ENCODE data around the gene CTRB2. TPM values are rescaled to one million over a fixed set of nuclear protein-coding genes. Genes with fewer than 3 reads are reported as not detected.
"Not testable (repeated sequence)": the region's sequence is repeated elsewhere in the genome, so short reads cannot be mapped to it uniquely, and the experiment has no call there.

Gene CTRB2
- total RNA-seq, 1 donor from 2014 or later, result not detected

GRCh38 chr16:75216576-75216975, 9.6 kb upstream of the CTRB2 start:
- H3K9me3 Mint-ChIP-seq, result no peaks in the 10 kb centered on the region
- H3K4me1 Mint-ChIP-seq (ENCODE audit: low read depth), result peaks cover 9% of the 10 kb centered on the region
- no peak overlapping the region for H3K27ac Mint-ChIP-seq
- H3K27me3 Mint-ChIP-seq (ENCODE audit: insufficient read depth), result no peaks in the 10 kb centered on the region
- no peak overlapping the region for H3K4me3 Mint-ChIP-seq
- no peaks in the 10 kb centered on the region for H3K36me3 Mint-ChIP-seq (ENCODE audit: low read depth)
- intact Hi-C loops (cut with micrococcal nuclease), result no loop called here
- DNase-seq (ENCODE audit: low spot score), result no peak

GRCh38 chr16:75216127-75216526, 9.2 kb upstream of the CTRB2 start:
- Mint-ChIP-seq H3K36me3 (ENCODE audit: low read depth) (no peaks in the 10 kb centered on the region), H3K4me1 (ENCODE audit: low read depth) (peaks cover 9% of the 10 kb centered on the region), H3K4me3 (no peak overlapping the region), H3K9me3 (no peaks in the 10 kb centered on the region), H3K27me3 (ENCODE audit: insufficient read depth) (no peaks in the 10 kb centered on the region), H3K27ac (no peak overlapping the region)
- no peak for DNase-seq (ENCODE audit: low spot score)
- intact Hi-C loops (cut with micrococcal nuclease), result no loop called here

DNA sequence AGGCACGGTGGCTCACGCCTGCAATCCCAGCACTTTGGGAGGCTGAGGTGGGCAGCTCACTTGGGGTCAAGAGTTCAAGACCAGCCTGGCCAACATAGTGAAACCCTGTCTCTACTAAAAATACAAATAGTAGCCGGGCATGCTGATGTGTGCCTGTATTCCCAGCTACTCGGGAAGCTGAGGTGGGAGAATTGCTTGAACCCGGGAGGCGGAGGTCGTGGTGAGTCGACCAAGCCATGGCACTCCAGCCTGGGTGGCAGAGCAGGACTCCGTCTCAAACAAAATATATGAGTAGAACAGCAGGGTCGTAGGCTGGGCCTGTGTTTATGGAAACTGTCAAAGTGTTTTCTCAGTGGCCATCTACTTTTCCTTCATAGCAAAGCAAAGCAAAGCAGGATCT, 4.3 kb upstream of the CTRB2 start:
- H3K9me3 Mint-ChIP-seq; H3K27ac Mint-ChIP-seq; intact Hi-C loops (cut with micrococcal nuclease); DNase-seq (ENCODE audit: low spot score); H3K4me1 Mint-ChIP-seq (ENCODE audit: low read depth); H3K36me3 Mint-ChIP-seq (ENCODE audit: low read depth); H3K4me3 Mint-ChIP-seq; H3K27me3 Mint-ChIP-seq (ENCODE audit: insufficient read depth): not testable (repeated sequence)

GRCh38 chr16:75209944-75210343, 3.0 kb upstream of the CTRB2 start:
- no peak overlapping the region for H3K27ac Mint-ChIP-seq
- no peak for DNase-seq (ENCODE audit: low spot score)
- no peak overlapping the region for H3K4me3 Mint-ChIP-seq
- H3K4me1 Mint-ChIP-seq (ENCODE audit: low read depth), result no peaks in the 10 kb centered on the region
- intact Hi-C loops (cut with micrococcal nuclease), result no loop called here
- no peaks in the 10 kb centered on the region for H3K27me3 Mint-ChIP-seq (ENCODE audit: insufficient read depth)
- no peaks in the 10 kb centered on the region for H3K9me3 Mint-ChIP-seq
- no peaks in the 10 kb centered on the region for H3K36me3 Mint-ChIP-seq (ENCODE audit: low read depth)

- H3K36me3 Mint-ChIP-seq (ENCODE audit: low read depth); H3K27me3 Mint-ChIP-seq (ENCODE audit: insufficient read depth); H3K27ac Mint-ChIP-seq; H3K4me3 Mint-ChIP-seq; DNase-seq (ENCODE audit: low spot score); H3K9me3 Mint-ChIP-seq; H3K4me1 Mint-ChIP-seq (ENCODE audit: low read depth); intact Hi-C loops (cut with micrococcal nuclease): not testable (repeated sequence)
Observed at GRCh38 chr16:75209514-75209913, 2.6 kb upstream of the CTRB2 start.

DNA sequence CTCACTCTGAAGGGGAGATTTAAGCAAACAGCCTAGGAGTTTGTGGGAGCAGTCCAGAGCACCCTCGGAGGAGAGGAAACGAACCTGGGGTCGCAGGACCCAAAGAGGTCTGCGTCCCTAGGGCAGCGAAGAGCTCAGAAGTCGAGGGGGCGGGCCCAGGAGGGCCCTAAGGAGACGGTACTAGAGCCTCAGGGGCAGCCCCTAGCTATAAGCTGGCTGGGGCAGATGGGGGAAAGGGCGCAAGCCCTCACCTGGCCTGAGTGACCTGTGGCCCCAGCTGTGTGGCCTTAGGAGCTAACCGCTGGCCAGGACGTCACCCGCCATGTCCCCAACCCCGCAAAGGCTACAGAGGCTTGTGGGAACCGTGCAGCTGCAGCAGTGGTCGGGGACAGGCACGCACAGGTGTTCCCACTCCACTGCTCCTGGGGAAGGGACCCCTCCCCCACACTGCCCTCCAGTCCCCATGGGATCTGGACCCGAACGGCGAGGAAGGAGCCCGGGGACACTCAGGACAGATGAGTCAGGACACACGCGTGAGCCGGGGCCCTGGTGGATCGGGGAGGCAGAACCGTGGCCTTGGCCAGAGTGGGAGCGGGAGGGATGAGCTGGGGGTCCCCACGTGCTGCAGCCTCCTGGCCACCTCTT, 2.0 kb upstream of the CTRB2 start:
- no peak overlapping the region for H3K27ac Mint-ChIP-seq
- H3K36me3 Mint-ChIP-seq (ENCODE audit: low read depth), result no peaks in the 10 kb centered on the region
- no peaks in the 10 kb centered on the region for H3K27me3 Mint-ChIP-seq (ENCODE audit: insufficient read depth)
- no peaks in the 10 kb centered on the region for H3K9me3 Mint-ChIP-seq
- intact Hi-C loops (cut with micrococcal nuclease), result no loop called here
- H3K4me3 Mint-ChIP-seq, result no peak overlapping the region
- no peak for DNase-seq (ENCODE audit: low spot score)
- H3K4me1 Mint-ChIP-seq (ENCODE audit: low read depth), result no peaks in the 10 kb centered on the region

DNA sequence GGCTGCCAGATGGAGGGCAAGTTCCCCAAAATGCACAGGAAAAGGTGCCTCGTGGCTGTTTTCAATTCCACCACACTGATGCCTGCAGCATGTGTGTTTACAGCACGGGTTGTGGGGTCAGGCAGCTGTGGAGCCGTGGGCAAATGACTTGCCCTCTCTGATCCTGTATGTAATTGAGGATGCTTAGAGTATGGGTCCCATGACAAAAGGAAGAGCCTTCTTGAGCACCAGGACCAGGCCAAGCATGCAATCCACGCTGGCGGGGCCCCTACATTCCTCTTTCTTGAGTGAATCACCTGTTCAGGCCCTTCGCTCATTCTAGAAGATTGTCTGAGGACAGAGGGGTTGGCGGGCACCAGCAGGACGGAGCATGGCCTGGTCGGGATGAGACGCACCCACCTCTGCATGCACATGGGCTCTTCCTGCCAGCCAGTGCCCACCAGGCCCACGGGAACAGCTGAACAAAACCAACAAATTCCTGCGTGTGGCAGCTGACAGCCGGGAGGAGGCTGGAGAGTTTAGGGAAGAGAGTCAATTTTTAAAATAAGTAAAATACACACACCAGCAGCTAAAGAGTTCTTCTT, 1.4 kb upstream of the CTRB2 start:
- H3K36me3 Mint-ChIP-seq (ENCODE audit: low read depth), result no peaks in the 10 kb centered on the region
- H3K4me1 Mint-ChIP-seq (ENCODE audit: low read depth), result no peaks in the 10 kb centered on the region
- H3K27ac Mint-ChIP-seq, result no peak overlapping the region
- DNase-seq (ENCODE audit: low spot score), result no peak
- H3K4me3 Mint-ChIP-seq, result no peak overlapping the region
- no peaks in the 10 kb centered on the region for H3K9me3 Mint-ChIP-seq
- intact Hi-C loops (cut with micrococcal nuclease), result no loop called here
- H3K27me3 Mint-ChIP-seq (ENCODE audit: insufficient read depth), result no peaks in the 10 kb centered on the region

DNA sequence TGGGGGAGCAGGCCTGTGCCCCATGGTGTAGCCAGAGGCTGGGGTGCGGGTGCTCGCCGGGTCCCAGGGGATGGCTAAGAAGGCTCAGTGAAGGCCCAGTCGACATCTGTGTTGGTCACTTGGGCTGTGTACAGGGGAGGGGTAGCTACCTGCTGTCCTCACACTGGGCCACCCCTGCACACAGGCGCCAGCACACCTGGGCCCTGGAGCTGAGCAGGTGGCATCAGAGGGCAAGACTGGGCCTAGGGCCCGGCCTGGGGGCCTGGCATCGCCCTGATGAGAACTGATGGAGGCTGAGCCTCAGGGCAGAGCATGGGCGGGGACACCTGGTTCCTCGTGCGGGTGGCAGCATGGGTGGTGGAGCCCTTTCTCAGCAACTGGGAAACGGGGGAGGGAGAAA, 870 bp upstream of the CTRB2 start:
- Mint-ChIP-seq H3K27ac (no peak overlapping the region), H3K27me3 (ENCODE audit: insufficient read depth) (no peaks in the 10 kb centered on the region), H3K36me3 (ENCODE audit: low read depth) (no peaks in the 10 kb centered on the region), H3K4me1 (ENCODE audit: low read depth) (no peaks in the 10 kb centered on the region), H3K9me3 (no peaks in the 10 kb centered on the region), H3K4me3 (no peak overlapping the region)
- DNase-seq (ENCODE audit: low spot score), result no peak
- intact Hi-C loops (cut with micrococcal nuclease), result no loop called here

GRCh38 chr16:75205961-75206748, 806 bp downstream of the CTRB2 start:
- H3K27me3 Mint-ChIP-seq (ENCODE audit: insufficient read depth); H3K36me3 Mint-ChIP-seq (ENCODE audit: low read depth); H3K4me1 Mint-ChIP-seq (ENCODE audit: low read depth); H3K4me3 Mint-ChIP-seq; H3K9me3 Mint-ChIP-seq; DNase-seq (ENCODE audit: low spot score); intact Hi-C loops (cut with micrococcal nuclease); H3K27ac Mint-ChIP-seq: not testable (repeated sequence)

DNA sequence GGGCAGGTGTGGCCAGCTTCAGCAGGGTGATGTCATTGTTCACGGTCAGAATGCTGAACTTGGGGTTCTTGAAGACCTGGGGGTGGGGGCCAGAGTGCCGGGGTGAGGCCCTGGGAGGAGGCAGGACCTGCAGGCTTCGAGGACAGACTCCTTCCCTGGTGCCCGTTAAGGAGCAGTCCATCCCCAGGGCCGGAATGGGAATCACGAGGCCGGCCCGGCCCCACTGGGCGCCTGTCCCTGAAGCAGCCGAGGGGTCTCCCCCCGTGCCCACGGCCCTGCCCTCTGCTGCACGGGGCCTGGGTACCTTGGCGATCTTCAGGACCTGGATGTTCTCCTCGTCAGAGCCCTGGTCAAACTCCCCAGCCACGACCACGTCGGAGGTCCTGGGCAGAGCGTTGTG, 1.5 kb downstream of the CTRB2 start:
- H3K36me3 Mint-ChIP-seq (ENCODE audit: low read depth); DNase-seq (ENCODE audit: low spot score); H3K4me3 Mint-ChIP-seq; H3K27me3 Mint-ChIP-seq (ENCODE audit: insufficient read depth); H3K27ac Mint-ChIP-seq; H3K4me1 Mint-ChIP-seq (ENCODE audit: low read depth); H3K9me3 Mint-ChIP-seq; intact Hi-C loops (cut with micrococcal nuclease): not testable (repeated sequence)

GRCh38 chr16:75204905-75205304, 2.1 kb downstream of the CTRB2 start:
- intact Hi-C loops (cut with micrococcal nuclease); DNase-seq (ENCODE audit: low spot score); H3K9me3 Mint-ChIP-seq; H3K4me3 Mint-ChIP-seq; H3K27ac Mint-ChIP-seq; H3K27me3 Mint-ChIP-seq (ENCODE audit: insufficient read depth); H3K4me1 Mint-ChIP-seq (ENCODE audit: low read depth); H3K36me3 Mint-ChIP-seq (ENCODE audit: low read depth): not testable (repeated sequence)

- H3K27me3 Mint-ChIP-seq (ENCODE audit: insufficient read depth), result peaks cover 6% of the 10 kb centered on the region
- no peaks in the 10 kb centered on the region for H3K36me3 Mint-ChIP-seq (ENCODE audit: low read depth)
- H3K9me3 Mint-ChIP-seq, result no peaks in the 10 kb centered on the region
- DNase-seq (ENCODE audit: low spot score), result no peak
- no peak overlapping the region for H3K27ac Mint-ChIP-seq
- intact Hi-C loops (cut with micrococcal nuclease), result no loop called here
- H3K4me3 Mint-ChIP-seq, result no peak overlapping the region
- H3K4me1 Mint-ChIP-seq (ENCODE audit: low read depth), result peaks cover 9% of the 10 kb centered on the region
Observed at GRCh38 chr16:75204410-75204758, 2.6 kb downstream of the CTRB2 start.

DNA sequence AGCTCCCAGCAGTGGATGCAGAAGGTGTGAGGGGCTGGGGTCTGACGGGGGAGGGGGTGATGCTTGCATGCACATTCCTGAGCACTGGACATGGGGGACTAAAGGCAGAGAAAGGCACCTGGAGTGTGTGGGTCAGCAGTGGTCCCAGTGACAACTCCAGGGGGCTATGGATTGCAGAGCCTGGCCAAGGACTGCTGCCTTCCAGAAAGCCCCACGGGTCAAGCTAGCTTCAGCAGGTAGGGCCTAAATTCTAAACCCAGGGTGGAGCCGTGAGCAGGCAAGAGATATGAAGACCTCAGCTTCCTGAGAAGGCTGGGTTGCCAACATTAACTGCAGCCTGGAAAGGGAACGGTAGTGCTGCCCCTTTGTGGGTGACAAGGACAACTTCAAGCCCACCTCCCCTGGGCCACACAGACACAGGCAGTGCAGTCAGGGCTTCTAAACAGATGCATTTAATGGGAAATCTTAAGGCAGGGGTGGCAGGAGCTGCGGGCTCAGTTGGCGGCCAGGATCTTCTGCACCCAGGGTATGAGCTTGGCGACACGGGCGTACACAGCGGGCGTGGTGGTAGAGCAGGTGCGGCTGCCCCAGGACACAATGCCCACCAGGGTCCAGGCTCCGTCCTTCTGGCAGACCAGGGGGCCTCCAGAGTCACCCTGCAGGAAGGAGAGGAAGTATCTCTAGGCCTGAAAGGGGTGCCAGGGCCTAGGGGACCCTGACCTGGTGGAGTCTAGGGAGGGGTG, 3.1 kb downstream of the CTRB2 start:
- no peaks in the 10 kb centered on the region for H3K36me3 Mint-ChIP-seq (ENCODE audit: low read depth)
- no peak overlapping the region for H3K4me3 Mint-ChIP-seq
- DNase-seq (ENCODE audit: low spot score), result no peak
- peaks cover 11% of the 10 kb centered on the region for H3K4me1 Mint-ChIP-seq (ENCODE audit: low read depth)
- intact Hi-C loops (cut with micrococcal nuclease), result loop anchor here (2.0 kb wide), 1 partner anchor 17 kb away; no protein-coding TSS in a partner anchor
- H3K27me3 Mint-ChIP-seq (ENCODE audit: insufficient read depth), result peaks cover 9% of the 10 kb centered on the region
- no peaks in the 10 kb centered on the region for H3K9me3 Mint-ChIP-seq
- H3K27ac Mint-ChIP-seq, result no peak overlapping the region
